COLO668 (cell line): ENCODE results near the gene PCGF3.
"Not testable (repeated sequence)": the region's sequence is repeated elsewhere in the genome, so short reads cannot be mapped to it uniquely, and the experiment has no call there.

Experiments used
- DNase-seq: peaks from one replicate; lab custom pipeline; 2025; ENCODE audit not compliant: unreplicated experiment; lab: John Stamatoyannopoulos, UW

The PCGF3 gene

GRCh38 chr4:703336-704197 lies 2.1 kb upstream of the PCGF3 start:
- no peak for DNase-seq

- no peak for DNase-seq
These were observed 1.3 kb upstream of the PCGF3 start for GRCh38 chr4:704198-704891.

- DNase-seq, result no peak
These were observed 708 bp upstream of the PCGF3 start for GRCh38 chr4:704971-705277.

GRCh38 chr4:706083-706633 lies 526 bp downstream of the PCGF3 start:
- DNase-seq, result not testable (repeated sequence)

- DNase-seq, result no peak
These were observed 1.4 kb downstream of the PCGF3 start for GRCh38 chr4:706834-707598.

- no peak for DNase-seq
These were observed 2.4 kb downstream of the PCGF3 start for GRCh38 chr4:707929-708630.

- no peak for DNase-seq
These were observed 3.0 kb downstream of the PCGF3 start for GRCh38 chr4:708631-708933.

- DNase-seq, result no peak
These were observed 3.7 kb downstream of the PCGF3 start for GRCh38 chr4:709348-709747.

- no peak for DNase-seq
These were observed 4.5 kb downstream of the PCGF3 start for GRCh38 chr4:710116-710515.

- DNase-seq, result no peak
These were observed 5.3 kb downstream of the PCGF3 start for GRCh38 chr4:710916-711315.

GRCh38 chr4:712093-712492 lies 6.5 kb downstream of the PCGF3 start:
- no peak for DNase-seq

- no peak for DNase-seq
These were observed 7.4 kb downstream of the PCGF3 start for GRCh38 chr4:712916-713632.

GRCh38 chr4:714087-714486 lies 8.5 kb downstream of the PCGF3 start:
- DNase-seq, result no peak

GRCh38 chr4:717601-718320 lies 12.1 kb downstream of the PCGF3 start:
- no peak for DNase-seq

GRCh38 chr4:718460-718859 lies 12.8 kb downstream of the PCGF3 start:
- no peak for DNase-seq

- no peak for DNase-seq
These were observed 14.7 kb downstream of the PCGF3 start for GRCh38 chr4:720111-720860.

GRCh38 chr4:721261-722168 lies 15.9 kb downstream of the PCGF3 start:
- no peak for DNase-seq

GRCh38 chr4:722169-722725 lies 16.6 kb downstream of the PCGF3 start:
- DNase-seq, result no peak
